HEK293T (cell line): Measurements from ENCODE around the gene PRAMEF5.
"Not testable (repeated sequence)": the region's sequence is repeated elsewhere in the genome, so short reads cannot be mapped to it uniquely, and the experiment has no call there.

Source experiments
- ARNT ChIP-seq: fragments of 450-650 bp; IDR thresholded peaks from 2 replicates; pipeline ENCODE4 v1.6.1; 2017; ENCODE audit warnings: mild to moderate bottlenecking
- ELF4 ChIP-seq: fragments of 450-650 bp; IDR thresholded peaks from 2 replicates; pipeline ENCODE4 v1.6.1; 2017; ENCODE audit warnings: antibody characterized with exemption
- FOXA1 ChIP-seq: fragments of 450-650 bp; IDR thresholded peaks from 2 replicates; pipeline ENCODE4 v1.6.1; 2016; ENCODE audit warnings: mild to moderate bottlenecking
- FOXM1 ChIP-seq: fragments of 450-650 bp; IDR thresholded peaks from 2 replicates; pipeline ENCODE4 v1.6.1; 2017; ENCODE audit warnings: mild to moderate bottlenecking, borderline replicate concordance
- HDGF ChIP-seq: fragments of 450-650 bp; IDR thresholded peaks from 2 replicates; pipeline ENCODE4 v1.6.1; 2017; ENCODE audit warnings: antibody characterized with exemption, borderline replicate concordance
- NFRKB ChIP-seq: fragments of 450-650 bp; IDR thresholded peaks from 2 replicates; pipeline ENCODE4 v1.6.1; 2016; ENCODE audit warnings: mild to moderate bottlenecking, moderate library complexity
- SUZ12 ChIP-seq: fragments of 450-650 bp; IDR thresholded peaks from 2 replicates; pipeline ENCODE4 v1.6.1; 2016; ENCODE audit warnings: mild to moderate bottlenecking
- TARDBP ChIP-seq: fragments of 450-650 bp; IDR thresholded peaks from 2 replicates; pipeline ENCODE4 v1.6.1; 2016
- ZNF384 ChIP-seq: fragments of 450-650 bp; IDR thresholded peaks from 2 replicates; pipeline ENCODE4 v1.6.1; 2016

GRCh38 chr1:13231061-13231750, 22.8 kb upstream of the PRAMEF5 start:
- not testable (repeated sequence) for TF ChIP-seq FOXA1, TARDBP, HDGF, SUZ12, ZNF384, ARNT, ELF4, NFRKB, FOXM1
